Smooth muscle cell (in vitro differentiated cells): ENCODE data around the gene SATB2. TPM values are rescaled to one million over a fixed set of nuclear protein-coding genes. Genes with fewer than 3 reads are reported as not detected.

ENCODE experiments used
- DNase-seq: peaks from one replicate; lab custom pipeline; 2025; ENCODE audit not compliant: unreplicated experiment; lab: John Stamatoyannopoulos, UW
- H2AFZ ChIP-seq: fragments of 200-600 bp; sonication (generic); 2 replicates; pipeline ENCODE4 v1.6.0; 2016; ENCODE audit warnings: antibody characterized with exemption, low read depth, mild to moderate bottlenecking
- H3F3A ChIP-seq: fragments of 200-600 bp; sonication (generic); 2 replicates; pipeline ENCODE4 v1.6.0; 2017; ENCODE audit warnings: antibody characterized with exemption, low read depth
- H3K27ac ChIP-seq: fragments of 200-600 bp; sonication (generic); 2 replicates; pipeline ENCODE4 v1.5.1; 2016; ENCODE audit warnings: low read depth, mild to moderate bottlenecking
- H3K27me3 ChIP-seq: fragments of 200-600 bp; sonication (generic); 2 replicates; pipeline ENCODE4 v1.6.1; 2016; ENCODE audit warnings: low read depth, mild to moderate bottlenecking
- H3K36me3 ChIP-seq: fragments of 200-600 bp; sonication (generic); 2 replicates; pipeline ENCODE4 v1.5.1; 2016; ENCODE audit warnings: low read depth
- H3K4me1 ChIP-seq: fragments of 200-600 bp; sonication (generic); 2 replicates; pipeline ENCODE4 v1.5.1; 2016; ENCODE audit warnings: low read depth
- H3K4me2 ChIP-seq: fragments of 200-600 bp; sonication (generic); 2 replicates; pipeline ENCODE4 v1.6.0; 2016; ENCODE audit warnings: mild to moderate bottlenecking
- H3K4me3 ChIP-seq: fragments of 200-600 bp; sonication (generic); 2 replicates; pipeline ENCODE4 v1.5.1; 2016; ENCODE audit warnings: mild to moderate bottlenecking
- H3K79me2 ChIP-seq: fragments of 200-600 bp; sonication (generic); 2 replicates; pipeline ENCODE4 v1.6.0; 2016; ENCODE audit warnings: low read depth, mild to moderate bottlenecking
- H3K9ac ChIP-seq: fragments of 200-600 bp; sonication (generic); 2 replicates; pipeline ENCODE4 v1.6.0; 2016; ENCODE audit warnings: low read depth
- H3K9me3 ChIP-seq: fragments of 200-600 bp; sonication (generic); replicated peaks from 2 replicates; pipeline ENCODE4 v1.5.1; 2016; ENCODE audit warnings: low read depth
- H4K20me1 ChIP-seq: fragments of 200-600 bp; sonication (generic); 2 replicates; pipeline ENCODE4 v1.6.0; 2016; ENCODE audit warnings: low read depth
- WGBS: methylation state at CpG from one replicate; pipeline ENCODE4 v1.1.7; 2016; ENCODE audit warnings: low lambda C conversion rate; 5-methylcytosine and 5-hydroxymethylcytosine counted together
- polyA plus RNA-seq: library from polyadenylated mRNA; unstranded; fragments of >200 nt; fragmentation: Nextera tagmentation; extraction: Ambion mirVana; gene quantifications from 2 replicates; pipeline ENCODE4 v1.2.1, GENCODE V29; 2016
- total RNA-seq: library from RNA; depleted of rRNA; stranded (reverse); fragments of >200 nt; gene quantifications from 2 replicates; pipeline ENCODE4 v1.2.3, GENCODE V29; 2014
- TF ChIP-seq, protein P1 (sequence below): fragments of 200-600 bp; sonication (generic); IDR thresholded peaks from 2 replicates; pipeline ENCODE4 v1.5.1; 2017; ENCODE audit warnings: borderline replicate concordance, mild to moderate bottlenecking, antibody characterized with exemption; ENCODE audit not compliant: insufficient read depth, poor library complexity, severe bottlenecking

SATB2 gene
- total and polyA plus RNA-seq, 2 experiments from 2014 or later: 0.73 to 12.5 TPM

GRCh38 chr2:199366406-199366805 is 91.3 kb downstream of the SATB2 start:
- no peak overlapping the region for H3K4me2 ChIP-seq
- H3K9ac ChIP-seq: no peak overlapping the region
- DNase-seq: no peak
- 85% methylated on average over 2 of the region's 2 CpGs for WGBS
- TF ChIP-seq, protein P1, sequence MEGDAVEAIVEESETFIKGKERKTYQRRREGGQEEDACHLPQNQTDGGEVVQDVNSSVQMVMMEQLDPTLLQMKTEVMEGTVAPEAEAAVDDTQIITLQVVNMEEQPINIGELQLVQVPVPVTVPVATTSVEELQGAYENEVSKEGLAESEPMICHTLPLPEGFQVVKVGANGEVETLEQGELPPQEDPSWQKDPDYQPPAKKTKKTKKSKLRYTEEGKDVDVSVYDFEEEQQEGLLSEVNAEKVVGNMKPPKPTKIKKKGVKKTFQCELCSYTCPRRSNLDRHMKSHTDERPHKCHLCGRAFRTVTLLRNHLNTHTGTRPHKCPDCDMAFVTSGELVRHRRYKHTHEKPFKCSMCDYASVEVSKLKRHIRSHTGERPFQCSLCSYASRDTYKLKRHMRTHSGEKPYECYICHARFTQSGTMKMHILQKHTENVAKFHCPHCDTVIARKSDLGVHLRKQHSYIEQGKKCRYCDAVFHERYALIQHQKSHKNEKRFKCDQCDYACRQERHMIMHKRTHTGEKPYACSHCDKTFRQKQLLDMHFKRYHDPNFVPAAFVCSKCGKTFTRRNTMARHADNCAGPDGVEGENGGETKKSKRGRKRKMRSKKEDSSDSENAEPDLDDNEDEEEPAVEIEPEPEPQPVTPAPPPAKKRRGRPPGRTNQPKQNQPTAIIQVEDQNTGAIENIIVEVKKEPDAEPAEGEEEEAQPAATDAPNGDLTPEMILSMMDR: no peak
- H4K20me1 ChIP-seq: no peaks in the 10 kb centered on the region
- no peaks in the 10 kb centered on the region for H3K36me3 ChIP-seq
- H3K9me3 ChIP-seq: no peaks in the 10 kb centered on the region
- no peaks in the 10 kb centered on the region for H3K4me1 ChIP-seq
- no peaks in the 10 kb centered on the region for H3F3A ChIP-seq
- no peak overlapping the region for H3K4me3 ChIP-seq
- H3K27me3 ChIP-seq: no peaks in the 10 kb centered on the region
- H3K79me2 ChIP-seq: no peaks in the 10 kb centered on the region
- H3K27ac ChIP-seq: no peak overlapping the region
- H2AFZ ChIP-seq: no peak overlapping the region

DNA sequence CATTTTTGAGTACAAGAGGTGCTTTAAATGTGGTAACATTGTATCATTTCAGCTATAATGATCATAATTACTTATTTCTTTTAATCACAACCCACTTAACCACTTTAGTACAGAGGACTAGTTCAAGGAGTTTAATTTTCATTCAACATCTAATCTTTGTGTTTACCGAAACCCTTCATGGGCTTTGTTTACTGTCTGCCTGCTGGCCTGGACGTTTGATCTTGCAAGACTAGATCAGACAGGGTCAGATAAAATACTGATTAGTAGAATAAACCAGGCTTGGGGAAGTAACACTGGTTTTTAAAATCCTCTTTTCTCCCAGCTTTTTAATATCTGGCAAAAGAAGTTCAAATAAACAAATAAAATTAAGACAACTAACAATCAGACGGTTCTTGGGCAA is 93.6 kb downstream of the SATB2 start:
- Histone ChIP-seq H3K36me3 (no peaks in the 10 kb centered on the region), H3K79me2 (no peaks in the 10 kb centered on the region), H3K4me2 (no peak overlapping the region), H3K4me3 (no peak overlapping the region), H2AFZ (no peak overlapping the region), H3F3A (no peaks in the 10 kb centered on the region), H3K27me3 (no peaks in the 10 kb centered on the region), H3K4me1 (no peaks in the 10 kb centered on the region), H3K9me3 (no peaks in the 10 kb centered on the region), H3K27ac (no peak overlapping the region), H3K9ac (no peak overlapping the region), H4K20me1 (no peaks in the 10 kb centered on the region)
- TF ChIP-seq, protein P1: no peak
- WGBS: 30% methylated on average over 3 of the region's 3 CpGs
- no peak for DNase-seq

DNA sequence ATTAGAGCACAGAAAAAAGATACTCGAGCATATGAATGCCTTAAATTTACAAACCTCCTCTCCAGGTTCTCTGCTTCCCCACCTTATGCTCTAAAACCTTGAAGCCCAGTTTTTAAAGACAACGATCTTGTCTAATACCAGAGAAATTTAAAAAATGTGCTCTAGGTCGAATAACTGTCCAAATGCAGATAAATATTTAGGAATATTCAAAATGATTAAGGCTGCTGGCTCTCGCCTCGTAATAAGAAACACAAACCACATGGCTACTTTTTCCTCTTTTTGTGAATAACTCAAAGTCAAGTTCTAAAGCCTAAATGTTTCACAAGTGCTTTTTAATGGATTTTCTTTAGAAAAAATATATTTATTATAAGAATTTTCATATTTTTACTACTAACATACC is 101.3 kb downstream of the SATB2 start:
- 79% methylated on average over 5 of the region's 5 CpGs for WGBS
- no peaks in the 10 kb centered on the region for H3K79me2 ChIP-seq

DNA sequence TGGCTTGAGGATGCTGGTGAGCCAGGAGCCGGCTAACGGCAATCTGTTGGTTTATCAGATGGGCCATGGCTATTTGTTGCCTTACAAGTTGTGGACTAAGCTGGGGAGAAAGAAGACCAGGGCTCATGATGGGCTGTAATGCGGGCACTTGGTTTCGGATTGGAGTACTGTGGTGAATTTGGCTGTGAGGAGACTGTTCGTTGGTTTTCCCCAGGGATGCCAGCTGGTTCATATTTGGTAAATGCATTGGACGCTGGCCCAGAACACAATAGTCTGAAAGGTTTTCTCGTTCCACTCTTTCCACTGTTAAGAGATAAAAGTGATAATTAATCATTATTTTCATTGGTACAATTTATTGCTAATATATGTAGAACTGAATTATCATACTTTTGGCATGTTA is 108.9 kb downstream of the SATB2 start:
- Histone ChIP-seq H3K27me3 (no peaks in the 10 kb centered on the region), H3K27ac (no peak overlapping the region), H3K4me2 (no peak overlapping the region), H3K4me3 (no peak overlapping the region), H4K20me1 (no peaks in the 10 kb centered on the region), H3F3A (no peaks in the 10 kb centered on the region), H3K9me3 (no peaks in the 10 kb centered on the region), H3K79me2 (no peaks in the 10 kb centered on the region), H3K9ac (no peak overlapping the region), H3K4me1 (no peaks in the 10 kb centered on the region), H3K36me3 (no peaks in the 10 kb centered on the region), H2AFZ (no peak overlapping the region)
- TF ChIP-seq, protein P1: no peak
- WGBS: 95% methylated on average over 7 of the region's 7 CpGs
- DNase-seq: no peak

More for the DNA sequence above, 101.3 kb downstream of the SATB2 start:
- Histone ChIP-seq H3K4me2 (no peak overlapping the region), H3F3A (no peaks in the 10 kb centered on the region), H3K9me3 (no peaks in the 10 kb centered on the region), H2AFZ (no peak overlapping the region), H3K27ac (no peak overlapping the region), H3K4me3 (no peak overlapping the region), H3K4me1 (no peaks in the 10 kb centered on the region), H4K20me1 (no peaks in the 10 kb centered on the region), H3K36me3 (no peaks in the 10 kb centered on the region), H3K27me3 (no peaks in the 10 kb centered on the region), H3K9ac (no peak overlapping the region)
- TF ChIP-seq, protein P1: no peak
- DNase-seq: no peak
